Smooth muscle cell (in vitro differentiated cells): Measurements from ENCODE around the gene BCAS1. TPM values are rescaled to one million over a fixed set of nuclear protein-coding genes. Genes with fewer than 3 reads are reported as not detected.

Experiments
- DNase-seq: peaks from one replicate; lab custom pipeline; 2025; ENCODE audit not compliant: unreplicated experiment; lab: John Stamatoyannopoulos, UW
- H2AFZ ChIP-seq: fragments of 200-600 bp; sonication (generic); 2 replicates; pipeline ENCODE4 v1.6.0; 2016; ENCODE audit warnings: antibody characterized with exemption, low read depth, mild to moderate bottlenecking
- H3F3A ChIP-seq: fragments of 200-600 bp; sonication (generic); 2 replicates; pipeline ENCODE4 v1.6.0; 2017; ENCODE audit warnings: antibody characterized with exemption, low read depth
- H3K27ac ChIP-seq: fragments of 200-600 bp; sonication (generic); 2 replicates; pipeline ENCODE4 v1.5.1; 2016; ENCODE audit warnings: low read depth, mild to moderate bottlenecking
- H3K27me3 ChIP-seq: fragments of 200-600 bp; sonication (generic); 2 replicates; pipeline ENCODE4 v1.6.1; 2016; ENCODE audit warnings: low read depth, mild to moderate bottlenecking
- H3K36me3 ChIP-seq: fragments of 200-600 bp; sonication (generic); 2 replicates; pipeline ENCODE4 v1.5.1; 2016; ENCODE audit warnings: low read depth
- H3K4me1 ChIP-seq: fragments of 200-600 bp; sonication (generic); 2 replicates; pipeline ENCODE4 v1.5.1; 2016; ENCODE audit warnings: low read depth
- H3K4me2 ChIP-seq: fragments of 200-600 bp; sonication (generic); 2 replicates; pipeline ENCODE4 v1.6.0; 2016; ENCODE audit warnings: mild to moderate bottlenecking
- H3K4me3 ChIP-seq: fragments of 200-600 bp; sonication (generic); 2 replicates; pipeline ENCODE4 v1.5.1; 2016; ENCODE audit warnings: mild to moderate bottlenecking
- H3K79me2 ChIP-seq: fragments of 200-600 bp; sonication (generic); 2 replicates; pipeline ENCODE4 v1.6.0; 2016; ENCODE audit warnings: low read depth, mild to moderate bottlenecking
- H3K9ac ChIP-seq: fragments of 200-600 bp; sonication (generic); 2 replicates; pipeline ENCODE4 v1.6.0; 2016; ENCODE audit warnings: low read depth
- H3K9me3 ChIP-seq: fragments of 200-600 bp; sonication (generic); replicated peaks from 2 replicates; pipeline ENCODE4 v1.5.1; 2016; ENCODE audit warnings: low read depth
- H4K20me1 ChIP-seq: fragments of 200-600 bp; sonication (generic); 2 replicates; pipeline ENCODE4 v1.6.0; 2016; ENCODE audit warnings: low read depth
- WGBS: methylation state at CpG from one replicate; pipeline ENCODE4 v1.1.7; 2016; ENCODE audit warnings: low lambda C conversion rate; 5-methylcytosine and 5-hydroxymethylcytosine counted together
- polyA plus RNA-seq: library from polyadenylated mRNA; unstranded; fragments of >200 nt; fragmentation: Nextera tagmentation; extraction: Ambion mirVana; gene quantifications from 2 replicates; pipeline ENCODE4 v1.2.1, GENCODE V29; 2016
- total RNA-seq: library from RNA; depleted of rRNA; stranded (reverse); fragments of >200 nt; gene quantifications from 2 replicates; pipeline ENCODE4 v1.2.3, GENCODE V29; 2014
- TF ChIP-seq, protein P1 (sequence below): fragments of 200-600 bp; sonication (generic); IDR thresholded peaks from 2 replicates; pipeline ENCODE4 v1.5.1; 2017; ENCODE audit warnings: borderline replicate concordance, mild to moderate bottlenecking, antibody characterized with exemption; ENCODE audit not compliant: insufficient read depth, poor library complexity, severe bottlenecking

Gene BCAS1
- total and polyA plus RNA-seq, 2 experiments from 2014 or later, result 0.09 to 0.15 TPM

GRCh38 chr20:54067606-54068174, 2.7 kb downstream of the BCAS1 start:
- H3K9me3 ChIP-seq, result no peaks in the 10 kb centered on the region
- H3K79me2 ChIP-seq, result no peaks in the 10 kb centered on the region
- no peak overlapping the region for H2AFZ ChIP-seq
- no peaks in the 10 kb centered on the region for H3K4me1 ChIP-seq
- no peaks in the 10 kb centered on the region for H3K36me3 ChIP-seq
- TF ChIP-seq, protein P1, sequence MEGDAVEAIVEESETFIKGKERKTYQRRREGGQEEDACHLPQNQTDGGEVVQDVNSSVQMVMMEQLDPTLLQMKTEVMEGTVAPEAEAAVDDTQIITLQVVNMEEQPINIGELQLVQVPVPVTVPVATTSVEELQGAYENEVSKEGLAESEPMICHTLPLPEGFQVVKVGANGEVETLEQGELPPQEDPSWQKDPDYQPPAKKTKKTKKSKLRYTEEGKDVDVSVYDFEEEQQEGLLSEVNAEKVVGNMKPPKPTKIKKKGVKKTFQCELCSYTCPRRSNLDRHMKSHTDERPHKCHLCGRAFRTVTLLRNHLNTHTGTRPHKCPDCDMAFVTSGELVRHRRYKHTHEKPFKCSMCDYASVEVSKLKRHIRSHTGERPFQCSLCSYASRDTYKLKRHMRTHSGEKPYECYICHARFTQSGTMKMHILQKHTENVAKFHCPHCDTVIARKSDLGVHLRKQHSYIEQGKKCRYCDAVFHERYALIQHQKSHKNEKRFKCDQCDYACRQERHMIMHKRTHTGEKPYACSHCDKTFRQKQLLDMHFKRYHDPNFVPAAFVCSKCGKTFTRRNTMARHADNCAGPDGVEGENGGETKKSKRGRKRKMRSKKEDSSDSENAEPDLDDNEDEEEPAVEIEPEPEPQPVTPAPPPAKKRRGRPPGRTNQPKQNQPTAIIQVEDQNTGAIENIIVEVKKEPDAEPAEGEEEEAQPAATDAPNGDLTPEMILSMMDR, result no peak
- no peak for DNase-seq
- no peak overlapping the region for H3K27ac ChIP-seq
- no peaks in the 10 kb centered on the region for H4K20me1 ChIP-seq
- H3K9ac ChIP-seq, result no peak overlapping the region
- H3K4me3 ChIP-seq, result no peak overlapping the region
- H3K27me3 ChIP-seq, result no peaks in the 10 kb centered on the region
- no peaks in the 10 kb centered on the region for H3F3A ChIP-seq
- H3K4me2 ChIP-seq, result no peak overlapping the region
- 58% methylated on average over 8 of the region's 8 CpGs for WGBS

GRCh38 chr20:54065601-54066038, 4.8 kb downstream of the BCAS1 start:
- Histone ChIP-seq H3K4me1 (no peaks in the 10 kb centered on the region), H3K4me2 (no peak overlapping the region), H3K79me2 (no peaks in the 10 kb centered on the region), H3K27me3 (no peaks in the 10 kb centered on the region), H3K4me3 (no peak overlapping the region), H2AFZ (no peak overlapping the region), H4K20me1 (no peaks in the 10 kb centered on the region), H3F3A (no peaks in the 10 kb centered on the region), H3K36me3 (no peaks in the 10 kb centered on the region), H3K27ac (no peak overlapping the region), H3K9me3 (no peaks in the 10 kb centered on the region), H3K9ac (no peak overlapping the region)
- TF ChIP-seq, protein P1, result no peak
- DNase-seq, result no peak
- 83% methylated on average over 7 of the region's 7 CpGs for WGBS

DNA sequence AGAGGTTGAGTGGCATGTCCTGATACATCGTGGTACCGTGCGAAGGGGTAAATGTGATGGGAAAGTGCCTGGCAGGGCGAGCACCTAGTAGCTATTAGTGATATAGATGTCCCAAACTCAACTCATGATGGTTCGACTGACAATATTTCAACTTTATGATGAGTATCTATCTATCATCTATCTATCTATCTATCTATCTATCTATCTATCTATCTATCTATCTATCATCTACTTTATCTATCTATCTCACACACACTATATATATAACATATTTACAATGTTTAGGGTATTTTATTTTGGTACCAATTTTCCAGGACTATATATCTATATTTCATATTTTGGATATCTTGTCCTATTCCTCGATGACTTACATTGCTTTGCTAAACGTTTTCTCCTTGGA, 5.5 kb downstream of the BCAS1 start:
- Histone ChIP-seq H3K4me3 (no peak overlapping the region), H3K4me1 (no peaks in the 10 kb centered on the region), H3K9me3 (no peaks in the 10 kb centered on the region), H3K27me3 (no peaks in the 10 kb centered on the region), H3F3A (no peaks in the 10 kb centered on the region), H4K20me1 (no peaks in the 10 kb centered on the region), H3K4me2 (no peak overlapping the region), H3K79me2 (no peaks in the 10 kb centered on the region), H3K36me3 (no peaks in the 10 kb centered on the region), H3K9ac (no peak overlapping the region), H3K27ac (no peak overlapping the region), H2AFZ (no peak overlapping the region)
- WGBS, result 92% methylated on average over 7 of the region's 7 CpGs
- DNase-seq, result no peak
- TF ChIP-seq, protein P1, result no peak
